Measurements from ENCODE around the gene NUCB2. TPM values are rescaled to one million over a fixed set of nuclear protein-coding genes. Genes with fewer than 3 reads are reported as not detected.

Gene NUCB2
- total and polyA plus RNA-seq, 2 donors (not counting 3 experiments of a cell fraction or from before 2014, with no cell fraction given), result 41.9 to 114 TPM

DNA sequence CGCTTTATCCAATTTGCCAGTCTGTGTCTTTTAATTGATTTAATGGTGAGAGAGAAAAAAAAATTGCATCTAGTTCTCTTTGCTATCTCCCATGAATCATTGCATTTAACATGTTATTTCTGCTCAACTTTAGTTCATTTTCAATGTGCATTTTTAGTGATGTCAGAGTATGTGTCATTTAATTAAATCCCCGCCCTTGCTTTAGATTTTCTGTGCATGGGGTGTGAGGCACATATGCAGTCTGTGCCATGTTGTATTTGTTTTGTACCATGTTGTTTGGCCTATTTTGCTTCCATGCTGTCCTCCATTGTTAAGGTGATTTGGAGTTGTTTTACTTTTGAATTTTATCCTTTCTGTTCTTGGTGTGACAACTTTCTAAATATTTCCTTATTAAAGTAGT is 66.7 kb downstream of the NUCB2 start:
- POLR2A ChIA-PET, result no interaction called here
- H3K79me2 ChIP-seq (ENCODE audit: control insufficient read depth, insufficient read depth, low read length), result no peaks in the 10 kb centered on the region
- CTCF ChIA-PET, result no interaction called here
- H3K4me3 ChIP-seq (replicated peaks in 1 of 3; ENCODE audit: insufficient read depth in 1 of 3, low read depth in 1 of 3, low read length in 3 of 3), result no peak overlapping the region
- FAIRE-seq, result no peak
- no peak overlapping the region for H3K4me2 ChIP-seq (ENCODE audit: insufficient read depth, low read length)
- no peaks in the 10 kb centered on the region for H3K9me3 ChIP-seq (replicated peaks; ENCODE audit: control insufficient read depth, insufficient read depth, low read length)
- H4K20me1 ChIP-seq (replicated peaks; ENCODE audit: control insufficient read depth, extremely low read depth, insufficient read depth, low read length), result no peaks in the 10 kb centered on the region
- no peaks in the 10 kb centered on the region for H3K4me1 ChIP-seq (ENCODE audit: control insufficient read depth, extremely low read depth, insufficient read depth, low read length)
- H3K36me3 ChIP-seq (ENCODE audit: control insufficient read depth in 2 of 2, extremely low read depth in 1 of 2, insufficient read depth in 2 of 2, low read length in 2 of 2), result no peaks in the 10 kb centered on the region
- intact Hi-C loops (cut with micrococcal nuclease), result no loop called here
- BruUV-seq (replicated peaks), result no TSS peak
- no peaks in the 10 kb centered on the region for H3K9me1 ChIP-seq (replicated peaks; ENCODE audit: control insufficient read depth, extremely low read depth, insufficient read depth, low read length)
- no peak overlapping the region for H3K9ac ChIP-seq (replicated peaks; ENCODE audit: extremely low read depth, insufficient read depth, low read length)
- no peak for DNase-seq (ENCODE audit: low read depth, low spot score)
- no peak overlapping the region for H2AFZ ChIP-seq (ENCODE audit: low read depth, low read length)
- TF ChIP-seq CTCF (IDR thresholded peaks at IDR 0.05; ENCODE audit: extremely low read depth in 1 of 2, insufficient read depth in 1 of 2, low read depth in 1 of 2, low read length in 2 of 2) (no peak), GATA2 (IDR thresholded peaks at IDR 0.05; ENCODE audit: insufficient read depth, insufficient read length, low read depth, low read length) (no peak), POLR2A (IDR thresholded peaks at IDR 0.05; ENCODE audit: low read depth, low read length) (no peak), POLR2AphosphoS5 (IDR thresholded peaks at IDR 0.05; ENCODE audit: insufficient read depth, low read depth, low read length) (no peak), EZH2 (IDR thresholded peaks at IDR 0.05; ENCODE audit: borderline replicate concordance, low read depth, low read length, severe bottlenecking) (no peak), FOS (IDR thresholded peaks at IDR 0.05; ENCODE audit: borderline replicate concordance, insufficient read depth, low read length) (no peak), JUN (IDR thresholded peaks at IDR 0.05; ENCODE audit: borderline replicate concordance, insufficient read depth, insufficient read length, low read depth) (no peak), MYC (IDR thresholded peaks at IDR 0.05; ENCODE audit: low read depth, low read length) (no peak)
- TF ChIP-seq, protein P1, sequence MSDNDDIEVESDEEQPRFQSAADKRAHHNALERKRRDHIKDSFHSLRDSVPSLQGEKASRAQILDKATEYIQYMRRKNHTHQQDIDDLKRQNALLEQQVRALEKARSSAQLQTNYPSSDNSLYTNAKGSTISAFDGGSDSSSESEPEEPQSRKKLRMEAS (IDR thresholded peaks at IDR 0.05; ENCODE audit: insufficient read depth, insufficient read length), result no peak
- H3K27me3 ChIP-seq (ENCODE audit: control insufficient read depth in 2 of 2, insufficient read depth in 2 of 2, low read length in 2 of 2), result no peaks in the 10 kb centered on the region
- dilution Hi-C loops (cut with MboI; ENCODE audit: extremely low pct_ligation_motif_present, low sequenced_read_pairs), result no loop called here
- H3K27ac ChIP-seq (ENCODE audit: insufficient read depth, low read depth, low read length), result no peak overlapping the region
